OCI-LY1 (cell line): ENCODE data around the gene BAZ2A.

Experiments
- H2AFZ ChIP-seq: fragments of 200-600 bp; sonication (generic), shearing (Covaris generic); 2 replicates; pipeline ENCODE4 v1.6.0; 2014; ENCODE audit warnings: antibody characterized with exemption, mild to moderate bottlenecking, low read length
- H3F3A ChIP-seq: fragments of 200-600 bp; sonication (generic), shearing (Covaris generic); 2 replicates; pipeline ENCODE4 v1.6.0; 2014; ENCODE audit warnings: mild to moderate bottlenecking, antibody characterized with exemption, low read length, moderate library complexity; ENCODE audit not compliant: insufficient read depth
- H3K27ac ChIP-seq: fragments of 200-600 bp; sonication (generic); 2 replicates; pipeline ENCODE4 v1.5.1; 2014; ENCODE audit warnings: low read length, mixed run types, mild to moderate bottlenecking, low read depth; ENCODE audit not compliant: poor library complexity, severe bottlenecking
- H3K27me3 ChIP-seq: fragments of 200-600 bp; sonication (generic); 2 replicates; pipeline ENCODE4 v1.6.0; 2014; ENCODE audit warnings: antibody characterized with exemption, mild to moderate bottlenecking, low read length, moderate library complexity; ENCODE audit not compliant: insufficient read depth
- H3K36me3 ChIP-seq: fragments of 200-600 bp; sonication (generic); 2 replicates; pipeline ENCODE4 v1.6.1; 2014; ENCODE audit warnings: mild to moderate bottlenecking, antibody characterized with exemption, low read length, moderate library complexity, mixed read lengths; ENCODE audit not compliant: insufficient read depth
- H3K4me1 ChIP-seq: fragments of 200-600 bp; sonication (generic); 2 replicates; pipeline ENCODE4 v1.5.1; 2014; ENCODE audit warnings: mild to moderate bottlenecking, low read length, moderate library complexity; ENCODE audit not compliant: insufficient read depth, severe bottlenecking
- H3K4me2 ChIP-seq: fragments of 200-600 bp; sonication (generic), shearing (Covaris generic); 2 replicates; pipeline ENCODE4 v1.6.1; 2014; ENCODE audit warnings: low read length
- H3K4me3 ChIP-seq: fragments of 200-600 bp; sonication (generic); 2 replicates; pipeline ENCODE4 v1.5.1; 2014; ENCODE audit warnings: low read length, low read depth, mild to moderate bottlenecking, mixed read lengths; ENCODE audit not compliant: poor library complexity, severe bottlenecking
- H3K79me2 ChIP-seq: fragments of 200-600 bp; shearing (Covaris generic); 2 replicates; pipeline ENCODE4 v1.6.1; 2016; ENCODE audit warnings: mixed run types, low read length, mixed read lengths; ENCODE audit not compliant: insufficient read depth
- H3K9ac ChIP-seq: fragments of 200-600 bp; sonication (generic), shearing (Covaris generic); 2 replicates; pipeline ENCODE4 v1.6.1; 2014; ENCODE audit warnings: mild to moderate bottlenecking, low read length, mixed read lengths
- H3K9me2 ChIP-seq: fragments of 200-600 bp; sonication (generic), shearing (Covaris generic); 2 replicates; pipeline ENCODE4 v1.6.1; 2014; ENCODE audit warnings: low read depth, mild to moderate bottlenecking, low read length, mixed read lengths
- H3K9me3 ChIP-seq: fragments of 200-600 bp; shearing (Covaris generic); 2 replicates; pipeline ENCODE4 v1.6.1; 2014; ENCODE audit warnings: low read length, mixed read lengths
- H4K20me1 ChIP-seq: fragments of 200-600 bp; sonication (generic), shearing (Covaris generic); 2 replicates; pipeline ENCODE4 v1.6.0; 2016; ENCODE audit warnings: mild to moderate bottlenecking, low read length; ENCODE audit not compliant: insufficient read depth
- CTCF ChIP-seq: fragments of 200-600 bp; sonication (generic), shearing (Covaris generic); IDR thresholded peaks from 2 replicates; pipeline ENCODE4 v1.5.1; 2017; ENCODE audit warnings: mild to moderate bottlenecking, antibody characterized with exemption, low read length, moderate library complexity, mixed read lengths
- EZH2 ChIP-seq: fragments of 200-600 bp; sonication (generic), shearing (Covaris generic); IDR thresholded peaks from 2 replicates; pipeline ENCODE4 v1.8.0; 2017; ENCODE audit warnings: borderline replicate concordance, mixed run types, mild to moderate bottlenecking, antibody characterized with exemption, low read length, moderate library complexity, mixed read lengths

BAZ2A gene

DNA sequence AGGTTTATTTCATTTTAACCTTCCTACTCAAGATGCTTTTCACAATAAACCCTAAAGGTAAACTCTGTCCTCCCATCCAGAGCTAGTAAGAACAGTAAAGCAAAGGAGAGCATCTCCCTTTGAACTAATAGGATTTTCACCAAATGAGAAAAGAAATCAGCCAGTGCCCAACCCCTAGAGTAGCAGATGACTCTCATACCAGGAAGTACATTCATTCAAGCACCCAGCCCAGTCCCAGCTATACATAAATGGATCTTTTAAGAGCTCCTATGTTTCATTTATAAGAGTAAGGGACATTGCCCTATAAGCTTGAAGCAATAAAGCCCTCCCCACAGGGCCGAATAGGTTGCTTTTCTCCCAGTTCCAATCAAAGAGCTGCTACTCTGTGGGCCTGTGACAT, 7.6 kb downstream of the BAZ2A start:
- no peaks in the 10 kb centered on the region for H3K27me3 ChIP-seq
- no peak for TF ChIP-seq EZH2
- TF ChIP-seq CTCF = no peak
- no peak overlapping the region for H3K9ac ChIP-seq
- peaks cover 83% of the 10 kb centered on the region for H3K79me2 ChIP-seq
- H4K20me1 ChIP-seq = peaks cover 2% of the 10 kb centered on the region; the same call in 1 of the 2 replicates
- no peak overlapping the region for H3K27ac ChIP-seq
- no peaks in the 10 kb centered on the region for H3K9me3 ChIP-seq
- H3F3A ChIP-seq = no peaks in the 10 kb centered on the region
- H3K9me2 ChIP-seq = no peaks in the 10 kb centered on the region
- H3K36me3 ChIP-seq = peaks cover 74% of the 10 kb centered on the region
- no peak overlapping the region for H3K4me2 ChIP-seq
- no peak overlapping the region for H2AFZ ChIP-seq
- peaks cover 24% of the 10 kb centered on the region for H3K4me1 ChIP-seq
- no peak overlapping the region for H3K4me3 ChIP-seq

GRCh38 chr12:56616925-56617324, 13.2 kb downstream of the BAZ2A start:
- H3K4me3 ChIP-seq = no peak overlapping the region
- no peak overlapping the region for H3K9ac ChIP-seq
- peaks cover 94% of the 10 kb centered on the region for H3K36me3 ChIP-seq
- H3K4me2 ChIP-seq = no peak overlapping the region
- no peaks in the 10 kb centered on the region for H3K9me3 ChIP-seq
- H3K27ac ChIP-seq = no peak overlapping the region
- no peak for TF ChIP-seq CTCF
- TF ChIP-seq EZH2 = no peak
- H3K4me1 ChIP-seq = no peaks in the 10 kb centered on the region
- no peaks in the 10 kb centered on the region for H3F3A ChIP-seq
- H3K27me3 ChIP-seq = no peaks in the 10 kb centered on the region
- H3K9me2 ChIP-seq = no peaks in the 10 kb centered on the region
- H4K20me1 ChIP-seq = no peaks in the 10 kb centered on the region
- H2AFZ ChIP-seq = no peak overlapping the region
- H3K79me2 ChIP-seq = peaks cover 31% of the 10 kb centered on the region

DNA sequence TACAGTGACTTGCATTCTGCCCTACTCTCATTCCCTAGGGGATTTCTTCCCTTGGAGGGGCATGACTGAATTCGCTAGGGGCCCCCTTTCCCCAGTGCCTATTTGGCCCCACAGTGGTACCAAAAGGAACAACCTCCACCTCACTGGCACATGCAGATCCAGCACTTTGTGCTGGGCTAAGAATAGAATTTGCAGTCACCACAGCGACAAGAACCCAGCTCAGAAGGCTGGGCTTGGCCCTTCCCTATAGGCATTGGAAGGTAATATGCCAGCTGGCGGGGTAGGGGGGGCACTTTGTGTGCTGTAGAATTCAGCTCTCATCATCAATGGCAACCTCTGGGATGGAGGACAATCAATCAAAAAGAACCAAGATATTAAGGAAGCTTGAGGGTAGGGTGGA, 13.9 kb downstream of the BAZ2A start:
- Histone ChIP-seq H4K20me1 (no peaks in the 10 kb centered on the region), H3K9me2 (no peaks in the 10 kb centered on the region), H3K9me3 (no peaks in the 10 kb centered on the region), H3K79me2 (peaks cover 25% of the 10 kb centered on the region), H3K4me3 (no peak overlapping the region), H3K9ac (no peak overlapping the region), H3F3A (no peaks in the 10 kb centered on the region), H3K4me2 (no peak overlapping the region), H2AFZ (no peak overlapping the region), H3K27ac (no peak overlapping the region), H3K4me1 (no peaks in the 10 kb centered on the region), H3K36me3 (peaks cover 96% of the 10 kb centered on the region), H3K27me3 (no peaks in the 10 kb centered on the region)
- TF ChIP-seq CTCF = no peak
- TF ChIP-seq EZH2 = no peak
